Suprapubic skin (tissue), 4 donors: ENCODE results near the gene CCDC178. TPM values are rescaled to one million over a fixed set of nuclear protein-coding genes. Genes with fewer than 3 reads are reported as not detected.

Experiments
- DNase-seq, 2 donors: peaks; one replicate each; pipeline ENCODE4 v3.0.0-alpha.2; 2019; ENCODE audit warnings: low spot score in 2 of 2
- H3K27ac ChIP-seq: fragments of 200-600 bp; sonication (generic); one replicate; pipeline ENCODE4 v1.5.1; 2019
- H3K27me3 ChIP-seq: fragments of 200-600 bp; sonication (generic); one replicate; pipeline ENCODE4 v1.5.1; 2019
- H3K36me3 ChIP-seq: fragments of 200-600 bp; sonication (generic); one replicate; pipeline ENCODE4 v1.5.1; 2019
- H3K4me1 ChIP-seq: fragments of 200-600 bp; sonication (generic); one replicate; pipeline ENCODE4 v1.5.1; 2019
- H3K4me3 ChIP-seq: fragments of 200-600 bp; sonication (generic); one replicate; pipeline ENCODE4 v1.5.1; 2019; ENCODE audit warnings: mild to moderate bottlenecking
- H3K9me3 ChIP-seq: fragments of 200-600 bp; sonication (generic); one replicate; pipeline ENCODE4 v1.5.1; 2019
- CTCF ChIP-seq, 2 donors: fragments of 200-600 bp in 1 of 2; fragments of 450-650 bp in 1 of 2; sonication (generic) in 1 of 2; IDR thresholded peaks; one replicate each; pipeline ENCODE4 v1.5.1; 2016 to 2019; ENCODE audit warnings: antibody characterized with exemption in 2 of 2, mild to moderate bottlenecking in 1 of 2, moderate library complexity in 1 of 2
- EP300 ChIP-seq: sonication (generic); formaldehyde crosslinking; IDR thresholded peaks from one replicate; pipeline ENCODE4 v1.6.1; 2017; ENCODE audit warnings: antibody characterized with exemption
- POLR2A ChIP-seq, 2 donors: fragments of 450-650 bp; IDR thresholded peaks; one replicate each; pipeline ENCODE4 v1.6.1; 2017; ENCODE audit warnings: antibody characterized with exemption in 2 of 2, mild to moderate bottlenecking in 2 of 2, moderate library complexity in 2 of 2
- POLR2AphosphoS5 ChIP-seq, 3 donors: sonication (generic); formaldehyde crosslinking; IDR thresholded peaks; one replicate each; pipeline ENCODE4 v1.6.1; 2017; ENCODE audit warnings: antibody characterized with exemption in 3 of 3
- WGBS: methylation state at CpG from one replicate; pipeline ENCODE4 v1.1.5; 2018; 5-methylcytosine and 5-hydroxymethylcytosine counted together
- total RNA-seq, 4 donors: library from RNA; depleted of rRNA; stranded (reverse); fragments of >200 nt; gene quantifications; one replicate each; pipeline ENCODE4 v1.1.0, GENCODE V29; 2016

Gene CCDC178
- total RNA-seq, 4 donors from 2014 or later, result not detected

- TF ChIP-seq EP300 (no peak), POLR2A (IDR thresholded peaks at IDR 0.05) (no peak), POLR2AphosphoS5 (IDR thresholded peaks at IDR 0.05) (no peak), CTCF (IDR thresholded peaks at IDR 0.05) (no peak)
- 75% methylated on average over 5 of the region's 6 CpGs for WGBS
Measured at GRCh38 chr18:33062834-33063364, 377.6 kb downstream of the CCDC178 start.

GRCh38 chr18:33052886-33053285 is 387.6 kb downstream of the CCDC178 start:
- TF ChIP-seq POLR2AphosphoS5 (IDR thresholded peaks at IDR 0.05) (no peak), CTCF (IDR thresholded peaks at IDR 0.05) (no peak), EP300 (no peak), POLR2A (IDR thresholded peaks at IDR 0.05) (no peak)
- H3K4me1 ChIP-seq, result no peaks in the 10 kb centered on the region
- H3K27ac ChIP-seq, result no peak overlapping the region
- no peak overlapping the region for H3K4me3 ChIP-seq
- no peaks in the 10 kb centered on the region for H3K9me3 ChIP-seq
- H3K27me3 ChIP-seq, result no peaks in the 10 kb centered on the region
- 83% methylated on average over 2 of the region's 2 CpGs for WGBS
- no peak for DNase-seq
- H3K36me3 ChIP-seq, result no peaks in the 10 kb centered on the region

More at GRCh38 chr18:33062834-33063364, 377.6 kb downstream of the CCDC178 start:
- Histone ChIP-seq H3K4me3 (no peak overlapping the region), H3K9me3 (no peaks in the 10 kb centered on the region), H3K27ac (no peak overlapping the region), H3K27me3 (no peaks in the 10 kb centered on the region), H3K36me3 (no peaks in the 10 kb centered on the region), H3K4me1 (no peaks in the 10 kb centered on the region)
- no peak for DNase-seq

GRCh38 chr18:33051407-33051806 is 389.1 kb downstream of the CCDC178 start:
- 67% methylated on average over 5 of the region's 5 CpGs for WGBS

GRCh38 chr18:33040213-33040612 is 400.3 kb downstream of the CCDC178 start:
- no peak for DNase-seq
- no peaks in the 10 kb centered on the region for H3K36me3 ChIP-seq
- TF ChIP-seq POLR2AphosphoS5 (IDR thresholded peaks at IDR 0.05), result no peak
- no peak for TF ChIP-seq POLR2A (IDR thresholded peaks at IDR 0.05)
- TF ChIP-seq EP300, result no peak
- TF ChIP-seq CTCF (IDR thresholded peaks at IDR 0.05), result no peak
- H3K4me3 ChIP-seq, result no peak overlapping the region
- H3K27ac ChIP-seq, result no peak overlapping the region
- no peaks in the 10 kb centered on the region for H3K4me1 ChIP-seq
- H3K9me3 ChIP-seq, result no peaks in the 10 kb centered on the region
- H3K27me3 ChIP-seq, result no peaks in the 10 kb centered on the region

More at GRCh38 chr18:33051407-33051806, 389.1 kb downstream of the CCDC178 start:
- Histone ChIP-seq H3K9me3 (no peaks in the 10 kb centered on the region), H3K27me3 (no peaks in the 10 kb centered on the region), H3K4me3 (no peak overlapping the region), H3K36me3 (no peaks in the 10 kb centered on the region), H3K27ac (no peak overlapping the region), H3K4me1 (no peaks in the 10 kb centered on the region)
- TF ChIP-seq EP300, result no peak
- no peak for TF ChIP-seq POLR2A (IDR thresholded peaks at IDR 0.05)
- no peak for TF ChIP-seq CTCF (IDR thresholded peaks at IDR 0.05)
- TF ChIP-seq POLR2AphosphoS5 (IDR thresholded peaks at IDR 0.05), result no peak
- DNase-seq, result no peak

GRCh38 chr18:33034945-33035344 is 405.6 kb downstream of the CCDC178 start:
- no peaks in the 10 kb centered on the region for H3K4me1 ChIP-seq
- H3K27me3 ChIP-seq, result no peaks in the 10 kb centered on the region
- DNase-seq, result no peak
- no peaks in the 10 kb centered on the region for H3K9me3 ChIP-seq
- H3K36me3 ChIP-seq, result no peaks in the 10 kb centered on the region
- no peak overlapping the region for H3K27ac ChIP-seq
- no peak overlapping the region for H3K4me3 ChIP-seq
- no peak for TF ChIP-seq POLR2AphosphoS5 (IDR thresholded peaks at IDR 0.05)

GRCh38 chr18:33034212-33034611 is 406.3 kb downstream of the CCDC178 start:
- no peaks in the 10 kb centered on the region for H3K36me3 ChIP-seq
- H3K4me1 ChIP-seq, result no peaks in the 10 kb centered on the region
- no peaks in the 10 kb centered on the region for H3K27me3 ChIP-seq
- no peaks in the 10 kb centered on the region for H3K9me3 ChIP-seq
- H3K27ac ChIP-seq, result no peak overlapping the region
- TF ChIP-seq EP300 (no peak), POLR2A (IDR thresholded peaks at IDR 0.05) (no peak), POLR2AphosphoS5 (IDR thresholded peaks at IDR 0.05) (no peak), CTCF (IDR thresholded peaks at IDR 0.05) (no peak)
- H3K4me3 ChIP-seq, result no peak overlapping the region
- DNase-seq, result no peak
